LoVo (cell line): Measurements from ENCODE around the gene GABRP.

Experiments used
- DNase-seq: peaks from one replicate; pipeline ENCODE4 v3.0.0-alpha.2; 2016; ENCODE audit warnings: low spot score

The GABRP gene

GRCh38 chr5:170861917-170862766 lies 78.6 kb downstream of the GABRP start, which contains the start of gene RANBP17:
RANBP17 (plus strand) TSS chr5:170862018.
- peak; percentile 64 for DNase-seq

GRCh38 chr5:170863646-170864045 lies 80.1 kb downstream of the GABRP start:
- no peak for DNase-seq
